Fibroblast of peridontal ligament (primary cell): ENCODE data around the gene PLPPR3.

Source experiments
- DNase-seq: peaks from one replicate; pipeline ENCODE4 v3.0.0-alpha.2; 2010; ENCODE audit errors: extremely low read depth

The PLPPR3 gene

GRCh38 chr19:797528-798414 is 24.0 kb downstream of the PLPPR3 start:
- DNase-seq = peak; percentile 83

- peak; percentile 100 for DNase-seq
Measured at GRCh38 chr19:796692-797527, 24.8 kb downstream of the PLPPR3 start, which contains the start of gene PTBP1. Gene PTBP1 (plus strand): TSS chr19:797452. CDS start chr19:797498, 46 bp downstream.

- DNase-seq = no peak
Measured at GRCh38 chr19:795691-796581, 25.8 kb downstream of the PLPPR3 start.

- DNase-seq = no peak
Measured at GRCh38 chr19:795073-795611, 26.6 kb downstream of the PLPPR3 start.

- DNase-seq = no peak
Measured at GRCh38 chr19:793806-794205, 27.9 kb downstream of the PLPPR3 start.

- no peak for DNase-seq
Measured at GRCh38 chr19:792306-792885, 29.4 kb downstream of the PLPPR3 start.

GRCh38 chr19:791567-792305 is 30.0 kb downstream of the PLPPR3 start:
- DNase-seq = no peak

- no peak for DNase-seq
Measured at GRCh38 chr19:791007-791566, 30.7 kb downstream of the PLPPR3 start.

- no peak for DNase-seq
Measured at GRCh38 chr19:789701-790060, 32.1 kb downstream of the PLPPR3 start.

- DNase-seq = no peak
Measured at GRCh38 chr19:788983-789700, 32.6 kb downstream of the PLPPR3 start.

- no peak for DNase-seq
Measured at GRCh38 chr19:788686-788982, 33.1 kb downstream of the PLPPR3 start.

GRCh38 chr19:787536-787935 is 34.2 kb downstream of the PLPPR3 start:
- no peak for DNase-seq

GRCh38 chr19:784541-784940 is 37.2 kb downstream of the PLPPR3 start:
- no peak for DNase-seq

GRCh38 chr19:782878-783668 is 38.7 kb downstream of the PLPPR3 start:
- no peak for DNase-seq

- DNase-seq = peak; percentile 61
Measured at GRCh38 chr19:782185-782877, 39.4 kb downstream of the PLPPR3 start.

- no peak for DNase-seq
Measured at GRCh38 chr19:781800-782184, 40.0 kb downstream of the PLPPR3 start.

GRCh38 chr19:780935-781334 is 40.8 kb downstream of the PLPPR3 start:
- no peak for DNase-seq
